GM23248 (cell line): ENCODE results near the gene MPND.

Source experiments
- EZH2 ChIP-seq: fragments of 200-600 bp; sonication (generic); IDR thresholded peaks from 2 replicates; pipeline ENCODE4 v1.6.1; 2018; ENCODE audit warnings: antibody characterized with exemption, mild to moderate bottlenecking; ENCODE audit not compliant: insufficient read depth, poor library complexity, severe bottlenecking
- EZH2phosphoT487 ChIP-seq: fragments of 200-600 bp; sonication (generic); IDR thresholded peaks from 2 replicates; pipeline ENCODE4 v1.6.1; 2018; ENCODE audit warnings: antibody characterized with exemption, moderate library complexity, mild to moderate bottlenecking, low read depth; ENCODE audit not compliant: insufficient read depth

- no peak for TF ChIP-seq EZH2phosphoT487
- no peak for TF ChIP-seq EZH2
These were observed 28.1 kb downstream of the MPND start for GRCh38 chr19:4371247-4372164.
